DMS53 (cell line): ENCODE data around the gene PLCB1.

ENCODE experiments used
- DNase-seq: peaks from one replicate; lab custom pipeline; 2025; lab: John Stamatoyannopoulos, UW

The PLCB1 gene

DNA sequence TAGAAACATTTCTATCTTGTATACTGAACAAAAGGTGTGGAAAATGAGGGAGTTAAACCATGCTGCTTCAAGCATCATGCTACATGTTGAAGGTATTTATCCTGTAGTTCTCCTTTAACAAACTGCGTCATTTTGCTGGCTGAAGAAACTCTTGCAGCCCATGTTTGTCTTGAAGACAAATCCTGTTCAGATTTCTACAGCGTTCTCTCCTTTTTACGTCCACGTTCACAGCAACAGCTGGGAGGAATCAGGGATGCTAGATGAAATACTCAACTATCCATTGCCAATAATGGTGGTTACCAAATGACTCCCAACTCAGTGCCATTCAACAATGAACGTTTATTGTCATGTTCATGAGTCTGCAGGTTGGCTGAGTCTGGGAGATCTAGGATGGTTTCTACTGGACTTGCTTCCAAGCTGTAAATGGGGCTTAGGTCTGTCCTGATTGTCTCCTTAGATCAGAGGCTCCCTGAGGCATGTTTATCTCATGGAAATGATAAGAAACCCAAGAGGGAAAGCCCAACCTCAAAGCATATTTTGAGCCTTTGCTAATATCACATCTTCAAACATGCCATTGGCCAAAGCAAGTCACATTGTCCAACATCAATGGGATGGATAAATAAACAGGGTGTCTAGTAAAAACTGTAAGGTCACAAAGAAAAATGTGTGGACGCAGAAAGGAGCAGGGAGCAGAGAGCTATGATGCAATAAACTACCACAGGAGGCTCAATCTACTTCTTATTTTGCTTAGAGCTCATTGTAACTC, 2.7 kb upstream of the PLCB1 start:
- no peak for DNase-seq

GRCh38 chr20:8130840-8131526, 1.1 kb upstream of the PLCB1 start:
- peak; percentile 36 for DNase-seq

DNA sequence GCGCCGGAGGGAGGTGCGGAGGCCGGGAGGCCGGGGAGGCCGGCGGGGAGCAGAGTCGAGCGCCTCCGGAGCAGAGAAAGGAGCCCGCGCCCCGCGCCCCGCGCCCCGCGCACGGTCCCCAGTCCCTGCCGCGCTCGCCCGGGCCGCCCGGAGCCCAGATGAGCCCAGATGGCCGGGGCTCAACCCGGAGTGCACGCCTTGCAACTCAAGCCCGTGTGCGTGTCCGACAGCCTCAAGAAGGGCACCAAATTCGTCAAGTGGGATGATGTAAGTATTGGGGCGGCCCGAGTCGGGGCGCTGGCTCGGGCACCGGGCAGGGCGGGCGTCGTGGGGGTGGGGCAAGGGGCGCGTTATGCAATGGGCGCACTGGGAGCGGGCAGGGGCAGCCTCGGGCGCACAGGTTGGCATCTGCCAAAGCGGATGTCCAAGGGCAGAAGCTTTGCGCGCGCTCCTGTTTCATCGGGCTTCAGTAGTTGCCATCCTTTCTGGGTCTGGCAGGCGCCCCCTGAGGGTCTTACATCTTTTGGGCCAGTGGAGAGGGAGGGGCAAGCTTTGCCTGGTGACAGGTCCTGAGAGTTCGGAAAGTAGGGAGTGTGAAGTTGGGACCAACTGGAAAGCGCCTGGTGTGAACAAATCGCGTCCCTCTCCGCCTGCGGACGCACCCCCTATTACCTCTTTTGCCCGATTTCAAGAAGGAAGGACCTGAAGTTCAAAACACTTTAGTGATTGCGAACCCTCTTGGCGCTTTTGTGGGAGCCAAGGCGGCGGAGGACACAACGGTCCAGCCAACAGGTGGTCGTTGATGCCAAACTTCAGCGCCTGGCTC, 631 bp downstream of the PLCB1 start:
- peak; percentile 79 for DNase-seq

DNA sequence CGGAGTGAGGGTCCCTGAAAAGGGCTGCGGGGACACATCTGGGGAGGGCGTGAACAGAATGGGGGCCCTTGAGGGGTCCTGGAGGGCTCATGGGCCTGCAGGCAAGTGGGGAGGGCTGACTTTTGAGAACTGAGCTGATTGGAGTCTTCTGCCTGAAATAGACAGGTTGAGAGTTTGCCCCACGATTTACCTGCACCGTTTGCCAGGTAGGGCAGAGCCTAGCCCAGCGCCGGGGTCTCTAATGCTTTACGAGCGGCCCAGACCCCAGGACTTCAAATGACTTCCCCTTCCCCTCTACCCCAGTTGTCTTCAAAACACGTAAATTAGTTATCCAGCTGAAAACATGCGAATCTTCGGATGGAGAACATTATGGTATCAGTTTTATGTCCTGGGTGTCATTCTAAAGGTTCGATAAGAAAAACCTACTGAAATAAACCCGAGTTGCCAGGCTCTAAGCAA, 1.3 kb downstream of the PLCB1 start:
- DNase-seq = no peak

GRCh38 chr20:8133851-8134451, 1.9 kb downstream of the PLCB1 start:
- DNase-seq = no peak

GRCh38 chr20:8139899-8140298, 7.8 kb downstream of the PLCB1 start:
- DNase-seq = no peak

- DNase-seq = no peak
Observed at GRCh38 chr20:8143474-8143873, 11.4 kb downstream of the PLCB1 start.

GRCh38 chr20:8144282-8145245, 12.5 kb downstream of the PLCB1 start:
- DNase-seq = no peak

GRCh38 chr20:8145246-8146168, 13.4 kb downstream of the PLCB1 start:
- no peak for DNase-seq

GRCh38 chr20:8147476-8147875, 15.4 kb downstream of the PLCB1 start:
- DNase-seq = no peak

- no peak for DNase-seq
Observed at GRCh38 chr20:8148501-8148900, 16.4 kb downstream of the PLCB1 start.

DNA sequence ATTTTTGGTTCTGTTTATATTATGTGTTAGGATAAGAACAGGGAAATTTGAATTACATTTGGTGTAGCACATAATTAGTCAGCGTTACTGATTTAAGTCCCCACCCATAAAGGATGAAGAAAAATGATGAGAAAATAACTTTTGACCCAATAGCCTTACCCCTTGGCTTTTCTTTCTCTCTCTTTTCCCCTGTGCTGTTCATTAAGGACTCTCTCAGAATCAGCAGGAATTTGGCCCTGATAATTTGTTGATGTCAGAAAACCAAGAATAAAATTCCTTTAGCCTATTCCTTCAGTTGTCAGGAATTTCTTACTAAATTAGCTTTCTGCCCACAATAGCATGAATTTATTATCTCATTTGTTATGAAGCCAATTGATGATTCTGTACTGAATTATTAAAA, 18.5 kb downstream of the PLCB1 start:
- no peak for DNase-seq

- DNase-seq = peak; percentile 34
Observed at GRCh38 chr20:8151372-8151771, 19.3 kb downstream of the PLCB1 start.

- DNase-seq = peak; percentile 57
Observed at GRCh38 chr20:8152183-8152582, 20.1 kb downstream of the PLCB1 start.

- peak; percentile 15 for DNase-seq
Observed at GRCh38 chr20:8152847-8153246, 20.8 kb downstream of the PLCB1 start.

DNA sequence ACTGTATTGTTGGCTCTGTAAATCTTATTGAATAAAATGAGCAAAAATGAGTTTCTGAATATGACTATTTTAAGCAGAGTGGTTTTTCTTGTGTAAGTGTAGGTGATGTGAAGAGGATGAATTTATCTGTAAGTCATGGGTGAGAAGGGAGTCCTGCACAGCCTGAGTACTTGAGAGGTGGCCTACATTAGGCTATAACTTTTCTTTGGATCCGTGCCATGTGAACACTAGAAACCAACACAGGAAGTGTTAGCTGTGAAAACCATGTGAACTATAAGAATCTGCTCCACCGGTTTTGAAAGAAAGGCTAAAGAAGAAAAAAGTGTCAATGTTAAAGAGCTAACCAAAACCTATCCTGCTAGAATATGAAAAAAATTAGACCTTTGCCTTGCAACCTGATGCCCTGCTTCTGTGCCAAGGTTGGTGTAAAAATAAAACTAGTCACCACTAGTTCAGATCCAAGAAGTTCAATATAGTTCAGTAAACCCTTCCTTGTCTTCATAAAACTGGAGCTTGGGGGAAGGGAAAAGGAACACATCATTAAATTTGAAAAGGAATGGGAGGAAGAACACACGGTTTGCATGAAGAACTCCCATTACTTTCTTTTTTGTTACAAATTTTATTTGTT, 21.3 kb downstream of the PLCB1 start:
- DNase-seq = peak; percentile 79

- no peak for DNase-seq
Observed at GRCh38 chr20:8154638-8155037, 22.6 kb downstream of the PLCB1 start.

DNA sequence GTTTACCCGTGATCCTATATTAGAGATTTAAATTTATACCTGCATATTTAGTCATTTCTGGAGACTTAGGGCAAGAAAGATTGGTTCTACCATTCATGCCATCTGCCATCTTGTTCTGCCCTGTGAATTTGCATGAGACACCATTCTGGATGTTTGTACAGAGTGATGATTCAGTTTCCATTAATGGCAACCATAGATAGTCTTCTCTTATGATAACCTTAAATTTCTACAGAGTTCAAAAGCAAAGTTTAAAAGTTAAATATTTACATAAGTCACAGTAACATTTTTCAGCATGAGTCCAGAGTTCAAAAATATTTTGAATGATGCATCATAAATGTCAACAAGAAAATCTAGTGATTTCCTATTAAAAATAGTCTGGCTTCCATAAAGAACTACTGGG, 23.2 kb downstream of the PLCB1 start:
- peak; percentile 49 for DNase-seq

DNA sequence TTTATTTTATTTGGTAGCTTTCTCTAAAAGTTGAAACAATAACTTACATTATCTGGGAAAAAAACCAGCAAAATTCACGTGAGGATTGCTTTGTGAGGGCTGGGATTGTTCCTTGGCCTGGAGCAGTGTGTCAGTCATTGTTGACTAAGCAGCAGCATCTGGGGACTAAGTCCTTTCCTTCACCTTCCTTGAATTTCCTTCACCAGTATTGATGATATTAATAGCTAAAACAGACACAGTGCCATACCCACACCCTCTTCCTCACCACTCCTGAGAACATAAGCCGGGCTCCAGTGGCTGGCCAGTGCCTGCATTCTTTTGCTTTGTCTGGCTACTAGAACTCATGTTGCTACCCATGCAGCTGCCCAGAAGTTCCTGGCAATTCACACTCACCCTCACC, 23.7 kb downstream of the PLCB1 start:
- DNase-seq = peak; percentile 72
